ENCODE data around the gene SPAG6.

Gene SPAG6

DNA sequence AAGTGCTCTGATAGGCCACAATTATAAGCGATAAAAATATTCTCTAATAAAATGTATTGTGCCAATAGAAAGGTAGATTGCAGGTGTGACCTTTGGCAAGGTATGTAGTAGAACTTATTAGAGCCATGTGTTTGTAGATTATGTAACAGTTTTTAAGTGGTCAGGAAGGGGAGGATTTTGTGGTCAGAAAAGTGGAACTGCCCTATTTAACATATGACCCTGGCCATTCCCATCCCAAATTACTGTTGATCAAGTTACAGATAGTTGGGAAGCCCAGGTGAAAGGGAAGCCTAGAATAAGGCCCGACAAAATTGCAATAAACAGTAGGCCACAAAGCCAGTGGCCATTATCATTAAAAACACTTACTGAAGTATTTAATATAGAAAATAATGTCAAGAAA is 89.2 kb downstream of the SPAG6 start:
- TF ChIP-seq ZNF791 (tag by site-specific recombination; IDR thresholded peaks at IDR 0.05) = no peak
- peak; percentile 92 for TF ChIP-seq WT1 (tag by site-specific recombination; IDR thresholded peaks at IDR 0.05)
- TF ChIP-seq SP7 (tag by site-specific recombination; IDR thresholded peaks at IDR 0.05) = peak; percentile 23; the same call in 1 of the 2 replicates
- Histone ChIP-seq H3K4me1 (ENCODE audit: control insufficient read depth, insufficient read depth, low read length) (peaks cover 26% of the 10 kb centered on the region), H3K9me3 (ENCODE audit: control insufficient read depth, insufficient read depth, low read depth, low read length) (no peaks in the 10 kb centered on the region), H3K27ac (ENCODE audit: extremely low read depth, low read depth, low read length) (no peak overlapping the region), H3K4me3 (ENCODE audit: low read depth, low read length) (no peak overlapping the region), H3K36me3 (ENCODE audit: control insufficient read depth in 2 of 2, insufficient read depth in 1 of 2, low read length in 2 of 2) (no peaks in the 10 kb centered on the region)
- CTCF ChIA-PET = interaction anchor here (0.5 kb wide), 1 partner anchor 250 kb away, joined by 3 read pairs; no protein-coding TSS in a partner anchor
- POLR2A ChIA-PET = interaction anchor here (1.5 kb wide), 1 partner anchor 119 kb away, joined by 5 read pairs; the partner anchor contains the start of gene COMMD3

DNA sequence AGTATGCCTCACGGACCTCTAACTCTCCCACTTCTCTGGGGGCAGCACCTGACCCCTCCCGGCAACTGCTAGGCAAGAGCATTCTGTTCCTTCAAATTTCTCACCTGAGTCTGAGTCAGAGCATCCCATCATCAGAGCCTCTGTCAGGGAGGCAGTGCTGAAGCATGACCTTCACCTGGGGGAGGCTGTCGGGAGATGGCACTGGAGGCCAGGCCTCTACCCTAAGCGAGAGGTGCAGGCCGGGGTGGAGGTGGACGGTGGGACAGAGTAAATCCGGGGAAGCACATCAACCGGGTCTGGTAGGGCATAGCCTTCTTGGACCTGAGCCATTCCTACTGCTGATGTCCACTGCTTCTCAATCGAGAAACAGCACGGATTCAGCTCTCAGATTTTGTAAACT is 90.4 kb downstream of the SPAG6 start:
- Histone ChIP-seq H3K4me3 (ENCODE audit: low read depth, low read length) (no peak overlapping the region), H3K36me3 (ENCODE audit: control insufficient read depth in 2 of 2, insufficient read depth in 1 of 2, low read length in 2 of 2) (no peaks in the 10 kb centered on the region), H3K4me1 (ENCODE audit: control insufficient read depth, insufficient read depth, low read length) (peaks cover 19% of the 10 kb centered on the region), H3K9me3 (ENCODE audit: control insufficient read depth, insufficient read depth, low read depth, low read length) (no peaks in the 10 kb centered on the region), H3K27ac (ENCODE audit: extremely low read depth, low read depth, low read length) (no peak overlapping the region)
- CTCF ChIA-PET = no interaction called here
- POLR2A ChIA-PET = no interaction called here
- TF ChIP-seq ZNF10 (tag by site-specific recombination; IDR thresholded peaks at IDR 0.05) (peak; percentile 88), ZNF302 (tag by site-specific recombination; IDR thresholded peaks at IDR 0.05; ENCODE audit: low read depth) (no peak), TRIM28 (IDR thresholded peaks at IDR 0.05; ENCODE audit: borderline replicate concordance, low read length) (no peak), ZNF350 (tag by site-specific recombination; IDR thresholded peaks at IDR 0.05) (no peak), YY2 (tag by site-specific recombination; IDR thresholded peaks at IDR 0.05) (no peak)
- TF ChIP-seq, protein P1, sequence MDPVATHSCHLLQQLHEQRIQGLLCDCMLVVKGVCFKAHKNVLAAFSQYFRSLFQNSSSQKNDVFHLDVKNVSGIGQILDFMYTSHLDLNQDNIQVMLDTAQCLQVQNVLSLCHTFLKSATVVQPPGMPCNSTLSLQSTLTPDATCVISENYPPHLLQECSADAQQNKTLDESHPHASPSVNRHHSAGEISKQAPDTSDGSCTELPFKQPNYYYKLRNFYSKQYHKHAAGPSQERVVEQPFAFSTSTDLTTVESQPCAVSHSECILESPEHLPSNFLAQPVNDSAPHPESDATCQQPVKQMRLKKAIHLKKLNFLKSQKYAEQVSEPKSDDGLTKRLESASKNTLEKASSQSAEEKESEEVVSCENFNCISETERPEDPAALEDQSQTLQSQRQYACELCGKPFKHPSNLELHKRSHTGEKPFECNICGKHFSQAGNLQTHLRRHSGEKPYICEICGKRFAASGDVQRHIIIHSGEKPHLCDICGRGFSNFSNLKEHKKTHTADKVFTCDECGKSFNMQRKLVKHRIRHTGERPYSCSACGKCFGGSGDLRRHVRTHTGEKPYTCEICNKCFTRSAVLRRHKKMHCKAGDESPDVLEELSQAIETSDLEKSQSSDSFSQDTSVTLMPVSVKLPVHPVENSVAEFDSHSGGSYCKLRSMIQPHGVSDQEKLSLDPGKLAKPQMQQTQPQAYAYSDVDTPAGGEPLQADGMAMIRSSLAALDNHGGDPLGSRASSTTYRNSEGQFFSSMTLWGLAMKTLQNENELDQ (tag by site-specific recombination; IDR thresholded peaks at IDR 0.05; ENCODE audit: low read depth) = no peak
- TF ChIP-seq, protein P2, sequence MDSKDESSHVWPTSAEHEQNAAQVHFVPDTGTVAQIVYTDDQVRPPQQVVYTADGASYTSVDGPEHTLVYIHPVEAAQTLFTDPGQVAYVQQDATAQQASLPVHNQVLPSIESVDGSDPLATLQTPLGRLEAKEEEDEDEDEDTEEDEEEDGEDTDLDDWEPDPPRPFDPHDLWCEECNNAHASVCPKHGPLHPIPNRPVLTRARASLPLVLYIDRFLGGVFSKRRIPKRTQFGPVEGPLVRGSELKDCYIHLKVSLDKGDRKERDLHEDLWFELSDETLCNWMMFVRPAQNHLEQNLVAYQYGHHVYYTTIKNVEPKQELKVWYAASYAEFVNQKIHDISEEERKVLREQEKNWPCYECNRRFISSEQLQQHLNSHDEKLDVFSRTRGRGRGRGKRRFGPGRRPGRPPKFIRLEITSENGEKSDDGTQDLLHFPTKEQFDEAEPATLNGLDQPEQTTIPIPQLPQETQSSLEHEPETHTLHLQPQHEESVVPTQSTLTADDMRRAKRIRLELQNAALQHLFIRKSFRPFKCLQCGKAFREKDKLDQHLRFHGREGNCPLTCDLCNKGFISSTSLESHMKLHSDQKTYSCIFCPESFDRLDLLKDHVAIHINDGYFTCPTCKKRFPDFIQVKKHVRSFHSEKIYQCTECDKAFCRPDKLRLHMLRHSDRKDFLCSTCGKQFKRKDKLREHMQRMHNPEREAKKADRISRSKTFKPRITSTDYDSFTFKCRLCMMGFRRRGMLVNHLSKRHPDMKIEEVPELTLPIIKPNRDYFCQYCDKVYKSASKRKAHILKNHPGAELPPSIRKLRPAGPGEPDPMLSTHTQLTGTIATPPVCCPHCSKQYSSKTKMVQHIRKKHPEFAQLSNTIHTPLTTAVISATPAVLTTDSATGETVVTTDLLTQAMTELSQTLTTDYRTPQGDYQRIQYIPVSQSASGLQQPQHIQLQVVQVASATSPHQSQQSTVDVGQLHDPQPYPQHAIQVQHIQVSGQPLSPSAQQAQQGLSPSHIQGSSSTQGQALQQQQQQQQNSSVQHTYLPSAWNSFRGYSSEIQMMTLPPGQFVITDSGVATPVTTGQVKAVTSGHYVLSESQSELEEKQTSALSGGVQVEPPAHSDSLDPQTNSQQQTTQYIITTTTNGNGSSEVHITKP (tag by site-specific recombination; IDR thresholded peaks at IDR 0.05) = no peak
- TF ChIP-seq, protein P3, sequence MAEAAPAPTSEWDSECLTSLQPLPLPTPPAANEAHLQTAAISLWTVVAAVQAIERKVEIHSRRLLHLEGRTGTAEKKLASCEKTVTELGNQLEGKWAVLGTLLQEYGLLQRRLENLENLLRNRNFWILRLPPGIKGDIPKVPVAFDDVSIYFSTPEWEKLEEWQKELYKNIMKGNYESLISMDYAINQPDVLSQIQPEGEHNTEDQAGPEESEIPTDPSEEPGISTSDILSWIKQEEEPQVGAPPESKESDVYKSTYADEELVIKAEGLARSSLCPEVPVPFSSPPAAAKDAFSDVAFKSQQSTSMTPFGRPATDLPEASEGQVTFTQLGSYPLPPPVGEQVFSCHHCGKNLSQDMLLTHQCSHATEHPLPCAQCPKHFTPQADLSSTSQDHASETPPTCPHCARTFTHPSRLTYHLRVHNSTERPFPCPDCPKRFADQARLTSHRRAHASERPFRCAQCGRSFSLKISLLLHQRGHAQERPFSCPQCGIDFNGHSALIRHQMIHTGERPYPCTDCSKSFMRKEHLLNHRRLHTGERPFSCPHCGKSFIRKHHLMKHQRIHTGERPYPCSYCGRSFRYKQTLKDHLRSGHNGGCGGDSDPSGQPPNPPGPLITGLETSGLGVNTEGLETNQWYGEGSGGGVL (tag by site-specific recombination; IDR thresholded peaks at IDR 0.05) = no peak

DNA sequence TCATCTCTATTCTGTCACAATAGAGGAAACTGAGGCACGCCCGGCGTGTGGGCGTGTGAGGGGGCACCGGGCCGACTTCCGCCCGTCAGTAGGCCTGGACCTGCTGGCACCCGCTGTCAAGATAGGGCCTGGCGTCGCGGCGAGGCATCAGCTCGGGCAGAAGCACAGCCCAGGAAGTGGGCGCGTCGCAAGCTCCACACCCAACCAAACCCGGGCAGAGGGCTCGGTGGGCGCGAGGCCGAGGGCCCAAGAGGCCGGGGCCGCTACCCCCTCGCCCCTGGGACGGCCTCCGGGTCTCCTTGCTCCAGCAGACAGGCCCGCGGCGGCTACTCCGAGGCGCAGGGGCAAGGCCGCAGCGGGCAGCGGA is 91.2 kb downstream of the SPAG6 start:
- H3K27ac ChIP-seq (ENCODE audit: extremely low read depth, low read depth, low read length) = no peak overlapping the region
- H3K36me3 ChIP-seq (ENCODE audit: control insufficient read depth in 2 of 2, insufficient read depth in 1 of 2, low read length in 2 of 2) = no peaks in the 10 kb centered on the region
- no peaks in the 10 kb centered on the region for H3K9me3 ChIP-seq (ENCODE audit: control insufficient read depth, insufficient read depth, low read depth, low read length)
- no peak overlapping the region for H3K4me3 ChIP-seq (ENCODE audit: low read depth, low read length)
- POLR2A ChIA-PET = interaction anchor here (0.6 kb wide), 1 partner anchor 1005 kb away, joined by 4 read pairs; no protein-coding TSS in a partner anchor
- peaks cover 19% of the 10 kb centered on the region for H3K4me1 ChIP-seq (ENCODE audit: control insufficient read depth, insufficient read depth, low read length)
- CTCF ChIA-PET = interaction anchor here (0.7 kb wide), 1 partner anchor 14 kb away, joined by 3 read pairs; no protein-coding TSS in a partner anchor
- TF ChIP-seq, protein P4, sequence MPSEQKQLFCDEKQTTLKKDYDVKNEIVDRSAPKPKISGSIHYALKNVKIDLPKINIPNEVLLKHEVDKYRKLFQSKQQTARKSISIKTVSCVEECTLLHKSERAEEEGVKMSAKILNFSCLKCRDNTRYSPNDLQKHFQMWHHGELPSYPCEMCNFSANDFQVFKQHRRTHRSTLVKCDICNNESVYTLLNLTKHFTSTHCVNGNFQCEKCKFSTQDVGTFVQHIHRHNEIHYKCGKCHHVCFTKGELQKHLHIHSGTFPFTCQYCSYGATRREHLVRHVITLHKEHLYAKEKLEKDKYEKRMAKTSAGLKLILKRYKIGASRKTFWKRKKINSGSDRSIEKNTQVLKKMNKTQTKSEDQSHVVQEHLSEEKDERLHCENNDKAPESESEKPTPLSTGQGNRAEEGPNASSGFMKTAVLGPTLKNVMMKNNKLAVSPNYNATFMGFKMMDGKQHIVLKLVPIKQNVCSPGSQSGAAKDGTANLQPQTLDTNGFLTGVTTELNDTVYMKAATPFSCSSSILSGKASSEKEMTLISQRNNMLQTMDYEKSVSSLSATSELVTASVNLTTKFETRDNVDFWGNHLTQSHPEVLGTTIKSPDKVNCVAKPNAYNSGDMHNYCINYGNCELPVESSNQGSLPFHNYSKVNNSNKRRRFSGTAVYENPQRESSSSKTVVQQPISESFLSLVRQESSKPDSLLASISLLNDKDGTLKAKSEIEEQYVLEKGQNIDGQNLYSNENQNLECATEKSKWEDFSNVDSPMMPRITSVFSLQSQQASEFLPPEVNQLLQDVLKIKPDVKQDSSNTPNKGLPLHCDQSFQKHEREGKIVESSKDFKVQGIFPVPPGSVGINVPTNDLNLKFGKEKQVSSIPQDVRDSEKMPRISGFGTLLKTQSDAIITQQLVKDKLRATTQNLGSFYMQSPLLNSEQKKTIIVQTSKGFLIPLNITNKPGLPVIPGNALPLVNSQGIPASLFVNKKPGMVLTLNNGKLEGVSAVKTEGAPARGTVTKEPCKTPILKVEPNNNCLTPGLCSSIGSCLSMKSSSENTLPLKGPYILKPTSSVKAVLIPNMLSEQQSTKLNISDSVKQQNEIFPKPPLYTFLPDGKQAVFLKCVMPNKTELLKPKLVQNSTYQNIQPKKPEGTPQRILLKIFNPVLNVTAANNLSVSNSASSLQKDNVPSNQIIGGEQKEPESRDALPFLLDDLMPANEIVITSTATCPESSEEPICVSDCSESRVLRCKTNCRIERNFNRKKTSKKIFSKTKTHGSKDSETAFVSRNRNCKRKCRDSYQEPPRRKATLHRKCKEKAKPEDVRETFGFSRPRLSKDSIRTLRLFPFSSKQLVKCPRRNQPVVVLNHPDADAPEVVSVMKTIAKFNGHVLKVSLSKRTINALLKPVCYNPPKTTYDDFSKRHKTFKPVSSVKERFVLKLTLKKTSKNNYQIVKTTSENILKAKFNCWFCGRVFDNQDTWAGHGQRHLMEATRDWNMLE (tag by site-specific recombination; conservative IDR thresholded peaks at IDR 0.05; ENCODE audit: low read depth) = no peak
- no peak for TF ChIP-seq ZNF548 (tag by site-specific recombination; IDR thresholded peaks at IDR 0.05)

Measured in HEK293 (cell line).